Body of pancreas (tissue), 4 donors: ENCODE results near the gene SOX8.

Experiments
- CTCF ChIP-seq, 7 experiments: fragments of 450-650 bp in 4 of 7; fragments of 200-600 bp in 3 of 7; sonication (generic) in 3 of 7; IDR thresholded peaks; one replicate each; pipeline ENCODE4 v1.5.1; 2016 to 2019; ENCODE audit warnings: antibody characterized with exemption in 7 of 7
- POLR2A ChIP-seq, 3 donors: fragments of 450-650 bp; IDR thresholded peaks; one replicate each; pipeline ENCODE4 v1.6.1; 2016; ENCODE audit warnings: antibody characterized with exemption in 3 of 3, mild to moderate bottlenecking in 2 of 3

GRCh38 chr16:983044-984030 is 1.8 kb downstream of the SOX8 start:
- TF ChIP-seq CTCF (IDR thresholded peaks at IDR 0.05) = no peak
- no peak for TF ChIP-seq POLR2A (IDR thresholded peaks at IDR 0.05)
